ENCODE results near the gene NKRF.
"Not testable (repeated sequence)": the region's sequence is repeated elsewhere in the genome, so short reads cannot be mapped to it uniquely, and the experiment has no call there.

Gene NKRF

DNA sequence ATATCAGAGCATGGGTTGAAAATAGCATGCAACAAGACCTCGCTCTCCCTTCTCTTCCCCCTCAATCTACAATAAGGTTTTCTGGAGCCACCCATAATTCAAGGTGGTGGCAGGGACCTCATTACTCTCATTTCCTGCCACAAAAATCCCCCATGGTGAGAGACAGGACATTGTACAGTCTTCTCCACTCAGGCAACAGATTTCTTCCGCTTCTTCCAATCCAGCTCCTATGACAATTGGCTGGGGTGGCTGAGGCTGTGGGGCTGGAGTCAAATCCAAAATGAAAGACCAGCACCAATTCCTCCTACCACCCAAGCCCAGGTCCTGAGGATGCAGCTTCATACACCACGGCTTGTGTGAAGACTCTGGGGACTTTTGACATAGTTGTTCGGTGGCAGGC is 40.3 kb upstream of the NKRF start:
- TF ChIP-seq CTCF (IDR thresholded peaks at IDR 0.05; ENCODE audit: borderline replicate concordance, control extremely low read depth, extremely low read depth, insufficient read depth, missing control alignments) = no peak
- in situ Hi-C loops (cut with MboI; ENCODE audit: low sequenced_read_pairs, unreplicated experiment) = no loop called here
- no peak for DNase-seq (ENCODE audit: low spot score)

DNA sequence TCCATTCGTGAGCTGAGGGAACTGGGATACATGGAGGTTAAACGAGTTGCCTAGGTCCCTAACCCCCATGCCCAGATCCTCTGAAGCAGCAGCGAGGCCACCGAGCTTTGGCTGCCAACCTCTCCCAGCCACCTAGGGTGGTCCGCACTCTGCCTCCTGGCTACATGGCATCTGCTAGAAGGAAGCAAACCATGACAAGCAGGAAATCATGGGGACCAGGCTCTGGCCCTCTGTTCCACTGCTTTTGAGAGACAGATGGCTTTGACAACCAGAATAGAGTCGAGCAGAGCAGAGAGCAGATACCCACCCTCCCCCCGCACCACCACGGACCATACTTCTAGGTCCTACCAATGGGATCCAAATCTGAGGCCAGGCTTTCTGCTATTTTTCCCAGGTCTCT is 37.5 kb upstream of the NKRF start:
- no peak for DNase-seq (ENCODE audit: low spot score)
- TF ChIP-seq CTCF (IDR thresholded peaks at IDR 0.05; ENCODE audit: borderline replicate concordance, control extremely low read depth, extremely low read depth, insufficient read depth, missing control alignments) = no peak
- in situ Hi-C loops (cut with MboI; ENCODE audit: low sequenced_read_pairs, unreplicated experiment) = no loop called here

GRCh38 chrX:119640731-119641170 is 34.5 kb upstream of the NKRF start:
- no peak for TF ChIP-seq CTCF (IDR thresholded peaks at IDR 0.05; ENCODE audit: borderline replicate concordance, control extremely low read depth, extremely low read depth, insufficient read depth, missing control alignments)
- in situ Hi-C loops (cut with MboI; ENCODE audit: low sequenced_read_pairs, unreplicated experiment) = no loop called here
- no peak for DNase-seq (ENCODE audit: low spot score)

- in situ Hi-C loops (cut with MboI; ENCODE audit: low sequenced_read_pairs, unreplicated experiment) = no loop called here
- DNase-seq (ENCODE audit: low spot score) = peak; percentile 72
- TF ChIP-seq CTCF (IDR thresholded peaks at IDR 0.05; ENCODE audit: borderline replicate concordance, control extremely low read depth, extremely low read depth, insufficient read depth, missing control alignments) = no peak
Measured at GRCh38 chrX:119638725-119639471, 32.7 kb upstream of the NKRF start.

- DNase-seq (ENCODE audit: low spot score); in situ Hi-C loops (cut with MboI; ENCODE audit: low sequenced_read_pairs, unreplicated experiment): not testable (repeated sequence)
Measured at GRCh38 chrX:119637421-119637820, 31.2 kb upstream of the NKRF start.

DNA sequence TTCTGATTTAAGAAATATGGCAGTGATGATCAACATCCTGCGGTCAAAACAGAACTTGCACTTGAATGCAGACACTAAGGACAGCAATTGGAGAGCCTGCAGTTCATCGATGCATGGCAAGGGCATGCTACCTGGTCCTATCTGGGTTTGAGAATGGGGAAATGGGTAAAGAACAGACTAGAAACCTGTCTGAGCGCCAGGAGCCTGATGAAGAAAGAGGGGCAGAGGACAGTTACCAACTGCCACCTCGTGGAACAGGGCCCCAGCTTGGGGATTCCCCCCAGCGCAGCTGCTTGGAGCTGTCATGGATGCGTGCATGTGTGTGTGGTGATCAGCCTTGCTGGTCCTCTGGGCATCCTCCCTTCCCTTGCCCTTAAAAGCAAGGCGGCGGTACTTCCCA is 30.2 kb upstream of the NKRF start:
- in situ Hi-C loops (cut with MboI; ENCODE audit: low sequenced_read_pairs, unreplicated experiment) = no loop called here
- TF ChIP-seq CTCF (IDR thresholded peaks at IDR 0.05; ENCODE audit: borderline replicate concordance, control extremely low read depth, extremely low read depth, insufficient read depth, missing control alignments) = no peak
- no peak for DNase-seq (ENCODE audit: low spot score)

GRCh38 chrX:119635799-119636198 is 29.6 kb upstream of the NKRF start:
- no peak for DNase-seq (ENCODE audit: low spot score)
- in situ Hi-C loops (cut with MboI; ENCODE audit: low sequenced_read_pairs, unreplicated experiment) = no loop called here

More at GRCh38 chrX:119635799-119636198, 29.6 kb upstream of the NKRF start:
- TF ChIP-seq CTCF (IDR thresholded peaks at IDR 0.05; ENCODE audit: borderline replicate concordance, control extremely low read depth, extremely low read depth, insufficient read depth, missing control alignments) = no peak
